ENCODE measurements around the gene HNMT. TPM values are rescaled to one million over a fixed set of nuclear protein-coding genes. Genes with fewer than 3 reads are reported as not detected.
"Not testable (repeated sequence)": the region's sequence is repeated elsewhere in the genome, so short reads cannot be mapped to it uniquely, and the experiment has no call there.

Gene HNMT
- total RNA-seq, 1 experiment from 2014 or later = 3.1 TPM

- peaks cover 15% of the 10 kb centered on the region for H3K4me1 Mint-ChIP-seq
- ATAC-seq (no peak), DNase-seq (ENCODE audit: low spot score) (no peak)
- ChIA-PET CTCF (no interaction called here), POLR2A (no interaction called here)
- H3K36me3 Mint-ChIP-seq = no peaks in the 10 kb centered on the region
- H3K27ac Mint-ChIP-seq = no peak overlapping the region
- H3K4me3 Mint-ChIP-seq = no peak overlapping the region
- no peaks in the 10 kb centered on the region for H3K27me3 Mint-ChIP-seq (ENCODE audit: low read depth)
- TF ChIP-seq GABPB1 (CRISPR knock-in tag; IDR thresholded peaks at IDR 0.05) (peak; percentile 62; the same call in 1 of the 2 replicates), NFE2L1 (CRISPR knock-in tag; IDR thresholded peaks at IDR 0.05) (no peak)
- no peaks in the 10 kb centered on the region for H3K9me3 Mint-ChIP-seq
Observed at GRCh38 chr2:137968477-137969417, 4.5 kb downstream of the HNMT start.

- ATAC-seq = no peak
- TF ChIP-seq JUN (CRISPR knock-in tag; IDR thresholded peaks at IDR 0.05) (no peak), GTF2I (CRISPR knock-in tag; conservative IDR thresholded peaks at IDR 0.05) (no peak)
- no peaks in the 10 kb centered on the region for H3K9me3 Mint-ChIP-seq
- H3K4me3 Mint-ChIP-seq = no peak overlapping the region
- no peaks in the 10 kb centered on the region for H3K27me3 Mint-ChIP-seq (ENCODE audit: low read depth)
- H3K4me1 Mint-ChIP-seq = peaks cover 9% of the 10 kb centered on the region
- DNase-seq (ENCODE audit: low spot score) = no peak
- no peaks in the 10 kb centered on the region for H3K36me3 Mint-ChIP-seq
- ChIA-PET POLR2A (no interaction called here), CTCF (no interaction called here)
- H3K27ac Mint-ChIP-seq = no peak overlapping the region
Observed at GRCh38 chr2:137969418-137969765, 5.1 kb downstream of the HNMT start.

GRCh38 chr2:137969876-137970275 is 5.6 kb downstream of the HNMT start:
- no peak overlapping the region for H3K27ac Mint-ChIP-seq
- ChIA-PET POLR2A (no interaction called here), CTCF (no interaction called here)
- H3K36me3 Mint-ChIP-seq = no peaks in the 10 kb centered on the region
- no peak overlapping the region for H3K4me3 Mint-ChIP-seq
- H3K27me3 Mint-ChIP-seq (ENCODE audit: low read depth) = no peaks in the 10 kb centered on the region
- no peaks in the 10 kb centered on the region for H3K9me3 Mint-ChIP-seq
- no peak for ATAC-seq
- TF ChIP-seq ZSCAN18 (CRISPR knock-in tag; IDR thresholded peaks at IDR 0.05) (no peak), FOXK1 (CRISPR knock-in tag; IDR thresholded peaks at IDR 0.05) (no peak), TEAD1 (CRISPR knock-in tag; IDR thresholded peaks at IDR 0.05) (no peak), ARID4B (CRISPR knock-in tag; IDR thresholded peaks at IDR 0.05; ENCODE audit: borderline replicate concordance) (no peak), CBFB (CRISPR knock-in tag; IDR thresholded peaks at IDR 0.05; ENCODE audit: low read depth) (no peak), ZNF317 (CRISPR knock-in tag; IDR thresholded peaks at IDR 0.05; ENCODE audit: borderline replicate concordance, low read depth) (no peak), ZNF671 (CRISPR knock-in tag; IDR thresholded peaks at IDR 0.05) (no peak), ELF4 (CRISPR knock-in tag; IDR thresholded peaks at IDR 0.05; ENCODE audit: low read depth) (no peak), GRHL2 (CRISPR knock-in tag; IDR thresholded peaks at IDR 0.05; ENCODE audit: insufficient replicate concordance, severe bottlenecking) (no peak), ZNF263 (CRISPR knock-in tag; IDR thresholded peaks at IDR 0.05; ENCODE audit: low read depth) (no peak), FOXP1 (CRISPR knock-in tag; IDR thresholded peaks at IDR 0.05; ENCODE audit: borderline replicate concordance) (no peak), ESRRA (CRISPR knock-in tag; IDR thresholded peaks at IDR 0.05; ENCODE audit: borderline replicate concordance) (no peak), EMX1 (CRISPR knock-in tag; IDR thresholded peaks at IDR 0.05) (no peak), TP53 (CRISPR knock-in tag; IDR thresholded peaks at IDR 0.05) (no peak), KAT7 (CRISPR knock-in tag; IDR thresholded peaks at IDR 0.05; ENCODE audit: borderline replicate concordance) (no peak), JAZF1 (CRISPR knock-in tag; IDR thresholded peaks at IDR 0.05) (no peak), ERG (CRISPR knock-in tag; IDR thresholded peaks at IDR 0.05) (no peak), ZNF138 (CRISPR knock-in tag; conservative IDR thresholded peaks at IDR 0.05) (no peak)
- no peak for DNase-seq (ENCODE audit: low spot score)
- H3K4me1 Mint-ChIP-seq = peaks cover 5% of the 10 kb centered on the region

- H3K4me1 Mint-ChIP-seq = peaks cover 13% of the 10 kb centered on the region
- DNase-seq (ENCODE audit: low spot score); H3K9me3 Mint-ChIP-seq; H3K4me3 Mint-ChIP-seq; H3K36me3 Mint-ChIP-seq; H3K27me3 Mint-ChIP-seq (ENCODE audit: low read depth); POLR2A ChIA-PET; H3K27ac Mint-ChIP-seq; ATAC-seq; CTCF ChIA-PET: not testable (repeated sequence)
Observed at GRCh38 chr2:137971259-137971658, 7.0 kb downstream of the HNMT start.

Measured in WTC11 (cell line).